K562 (cell line): ENCODE results near the gene KEL. TPM values are rescaled to one million over a fixed set of nuclear protein-coding genes. Genes with fewer than 3 reads are reported as not detected.

Experiments
- ATAC-seq: fragments of 200-7000 bp; cut with Tn5 transposase; 3 replicates; pipeline ENCODE4 v1.9.1; 2020; ENCODE audit warnings: moderate library complexity
- BruUV-seq: library from RNA; stranded (reverse); fragments of 400-500 nt; replicated peaks from 2 replicates; lab custom pipeline; 2021; lab: Mats Ljungman, UMichigan
- CTCF ChIA-PET: fragments of 300-600 bp; formaldehyde crosslinking; extraction: SDS; loops from one replicate; lab custom pipeline; 2021; ENCODE audit warnings: low intra/inter-chr PET ratio; lab: Yijun Ruan, JAX
- POLR2A ChIA-PET: fragments of 300-600, 350-650 bp; sonication (Branson Sonifier 250); formaldehyde crosslinking; extraction: SDS; loops from one replicate; lab custom pipeline; 2021; ENCODE audit warnings: antibody characterized with exemption, inconsistent platforms; lab: Yijun Ruan, JAX
- DNase-seq, 4 experiments: peaks; one replicate each; pipeline versions ENCODE4 v3.0.0 to v3.0.0-alpha.2; 2011 to 2018; ENCODE audit warnings: low spot score in 3 of 4, mixed read lengths in 3 of 4; ENCODE audit errors: extremely low read depth in 1 of 4
- FAIRE-seq: peaks from 2 replicates; lab custom pipeline; 2011; peaks lifted over from hg19 to GRCh38; lab: Jason Lieb, UNC
- H2AFZ ChIP-seq: 2 replicates; pipeline ENCODE4 v1.6.0; 2011; ENCODE audit warnings: low read depth, low read length, control low read depth, inconsistent platforms
- H3K27ac ChIP-seq: fragments of 200-600 bp; 3 replicates; pipeline ENCODE4 v1.8.0; 2011; ENCODE audit warnings: low read depth, mild to moderate bottlenecking, control low read depth, inconsistent platforms, low read length, moderate library complexity, mixed read lengths; ENCODE audit errors: extremely low read depth
- H3K27me3 ChIP-seq, 2 experiments: fragments of 300-600 bp in 1 of 2; 2 replicates in 1 of 2; 3 replicates in 1 of 2; pipeline versions ENCODE4 v1.6.0 to v1.8.0; 2011; ENCODE audit warnings: inconsistent platforms in 2 of 2, low read length in 2 of 2, mild to moderate bottlenecking in 1 of 2, mixed read lengths in 1 of 2, moderate library complexity in 1 of 2; ENCODE audit not compliant: control insufficient read depth in 2 of 2, insufficient read depth in 2 of 2
- H3K36me3 ChIP-seq: fragments of 300-600 bp; 3 replicates; pipeline ENCODE4 v1.8.0; 2011; ENCODE audit warnings: mild to moderate bottlenecking, low read length, inconsistent platforms; ENCODE audit not compliant: control insufficient read depth, insufficient read depth
- H3K4me1 ChIP-seq, 2 experiments: fragments of 200-600 bp in 1 of 2; replicated peaks in 1 of 2; 2 replicates in 1 of 2; 3 replicates in 1 of 2; pipeline versions ENCODE4 v1.5.1 to v1.8.0; 2011; ENCODE audit warnings: inconsistent platforms in 2 of 2, low read length in 2 of 2, mild to moderate bottlenecking in 1 of 2, mixed read lengths in 1 of 2, moderate library complexity in 1 of 2; ENCODE audit not compliant: control insufficient read depth in 2 of 2, insufficient read depth in 2 of 2
- H3K4me2 ChIP-seq: 2 replicates; pipeline ENCODE4 v1.6.1; 2011; ENCODE audit warnings: low read length, control low read depth, inconsistent platforms, mixed read lengths; ENCODE audit not compliant: insufficient read depth
- H3K4me3 ChIP-seq: fragments of 200-600 bp; sonication (generic), shearing (Covaris generic); 2 replicates; pipeline ENCODE4 v1.5.1; 2016; ENCODE audit warnings: control low read depth, inconsistent platforms
- H3K79me2 ChIP-seq: fragments of 200-600 bp; 3 replicates; pipeline ENCODE4 v1.8.0; 2011; ENCODE audit warnings: low read length, inconsistent platforms; ENCODE audit not compliant: control insufficient read depth, insufficient read depth
- H3K9ac ChIP-seq, 2 experiments: 2 replicates each; pipeline versions ENCODE4 v1.6.0 to v1.6.1; 2011; ENCODE audit warnings: low read depth in 2 of 2, low read length in 2 of 2, control low read depth in 1 of 2, inconsistent platforms in 1 of 2, mild to moderate bottlenecking in 1 of 2, mixed read lengths in 1 of 2; ENCODE audit not compliant: insufficient read depth in 1 of 2
- H3K9me1 ChIP-seq: one replicate; pipeline ENCODE4 v1.6.0; 2011; ENCODE audit warnings: inconsistent platforms, mild to moderate bottlenecking, low read length, moderate library complexity; ENCODE audit not compliant: control insufficient read depth, insufficient read depth
- H3K9me3 ChIP-seq: replicated peaks from 2 replicates; pipeline ENCODE4 v1.5.1; 2011; ENCODE audit warnings: low read depth, low read length, inconsistent platforms; ENCODE audit not compliant: control insufficient read depth, insufficient read depth
- H4K20me1 ChIP-seq: replicated peaks from 2 replicates; pipeline ENCODE4 v1.6.1; 2011; ENCODE audit warnings: low read length, inconsistent platforms, mixed read lengths; ENCODE audit not compliant: control insufficient read depth, insufficient read depth
- CREM ChIP-seq: IDR thresholded peaks from 2 replicates; pipeline ENCODE4 v1.6.1; 2014; ENCODE audit warnings: antibody characterized with exemption, low read depth
- E4F1 ChIP-seq: fragments of 250-450 bp; sonication (Bioruptor Pico); IDR thresholded peaks from 2 replicates; pipeline ENCODE4 v1.5.0; 2021; ENCODE audit warnings: mild to moderate bottlenecking, borderline replicate concordance
- FOXJ2 ChIP-seq: fragments of 200-800 bp; sonication (Bioruptor generic); IDR thresholded peaks from 2 replicates; pipeline ENCODE4 v1.6.1; 2016; ENCODE audit warnings: missing genetic modification characterization, missing compliant biosample characterization
- IFI16 ChIP-seq: fragments of 250-450 bp; sonication (Bioruptor Pico); IDR thresholded peaks from 2 replicates; pipeline ENCODE4 v2.1.2; 2022; ENCODE audit warnings: mild to moderate bottlenecking, inconsistent platforms
- NKRF ChIP-seq: fragments of 450-650 bp; IDR thresholded peaks from 2 replicates; pipeline ENCODE4 v1.6.1; 2016; ENCODE audit warnings: borderline replicate concordance
- PATZ1 ChIP-seq: fragments of 250-450 bp; sonication (Bioruptor Pico); IDR thresholded peaks from 2 replicates; pipeline ENCODE4 v1.5.0; 2020; ENCODE audit warnings: mild to moderate bottlenecking, borderline replicate concordance
- RB1 ChIP-seq: fragments of 450-650 bp; IDR thresholded peaks from 2 replicates; pipeline ENCODE4 v1.6.1; 2017; ENCODE audit warnings: low read depth, mild to moderate bottlenecking
- ZNF124 ChIP-seq: sonication (generic); formaldehyde crosslinking; IDR thresholded peaks from 2 replicates; pipeline ENCODE4 v1.8.1; 2022; ENCODE audit warnings: missing genetic modification reagents
- WGBS: fragments of 100-300 bp; shearing (Covaris generic); methylation state at CpG from one replicate; pipeline ENCODE4 v1.1.6; 2016; ENCODE audit warnings: low coverage, mixed read lengths; ENCODE audit not compliant: insufficient coverage; ENCODE audit errors: missing lambda C conversion rate; 5-methylcytosine and 5-hydroxymethylcytosine counted together
- in situ Hi-C: fragments of 300-500 bp; cut with MboI; formaldehyde crosslinking; loops from 4 replicates; pipeline ENCODE4 v1.15.0; 2018; ENCODE audit warnings: inconsistent platforms, mixed read lengths
- intact Hi-C: fragments of 100-400 bp; cut with micrococcal nuclease; formaldehyde crosslinking; loops from 2 replicates; pipeline ENCODE4 v1.14.2; 2022
- polyA plus RNA-seq, 8 experiments: library from polyadenylated mRNA; depleted of rRNA in 4 of 8; stranded (reverse) in 5 of 8; unstranded in 3 of 8; fragments of >200 nt; fragmentation: Nextera tagmentation in 2 of 8; fragmentation: Illumina TruSeq in 1 of 8; extraction: Ambion mirVana in 2 of 8; extraction: Trizol in 1 of 8; gene quantifications; 2 replicates each; pipeline versions ENCODE4 v1.2.1 to v1.2.3, GENCODE V29; 2011 to 2014; ENCODE audit warnings: inconsistent platforms in 1 of 8, missing spikeins in 1 of 8
- total RNA-seq, 7 experiments: library from RNA; depleted of rRNA in 6 of 7; stranded (reverse); fragments of >200 nt in 6 of 7; fragmentation: Illumina TruSeq in 2 of 7; extraction: Trizol in 2 of 7; gene quantifications; 2 replicates each; pipeline versions ENCODE4 v1.2.1 to v1.2.3, GENCODE V29; 2011 to 2021; ENCODE audit warnings: low replicate concordance in 1 of 7

The KEL gene
- total and polyA plus RNA-seq, 9 of the 15 experiments (the other 6 are each of a cell fraction or from before 2014, with no cell fraction given) = 9.0 to 47.4 (median 22.2) TPM

GRCh38 chr7:142961973-142962926 is at the start of gene KEL (continued):
- no peak; the same call in 1 of the 2 replicates for TF ChIP-seq PATZ1 (CRISPR knock-in tag)
- 0 out of 2 replicates have a peak, but pooled peaks have one; percentile 31 for TF ChIP-seq RB1

GRCh38 chr7:143008007-143008901 is 46.1 kb upstream of the KEL start:
- 11% methylated on average over 24 of the region's 24 CpGs for WGBS
- ChIA-PET POLR2A (interaction anchor here (0.6 to 1.7 kb wide), 9 partner anchors 8 to 331 kb away, joined by 3 to 7 read pairs (median 3); no protein-coding TSS in a partner anchor), CTCF (interaction anchor here (0.6 to 11.1 kb wide), 15 partner anchors 51 to 1429 kb away, joined by 3 to 222 read pairs (median 3); no protein-coding TSS in a partner anchor)
- FAIRE-seq = peak; percentile 80
- no peaks in the 10 kb centered on the region for H3K9me1 ChIP-seq
- peak; percentile 83 to 96 (median 92) for DNase-seq
- H3K27me3 ChIP-seq = peaks cover 14 to 26% of the 10 kb centered on the region in 2 experiments
- no peak overlapping the region for H2AFZ ChIP-seq
- in situ Hi-C loops = loop anchor here (25.0 kb wide), 1 partner anchor 371 kb away; no protein-coding TSS in a partner anchor
- H3K27ac ChIP-seq = no peak overlapping the region
- no peak overlapping the region for H3K4me3 ChIP-seq
- no peaks in the 10 kb centered on the region for H3K9me3 ChIP-seq
- H3K4me2 ChIP-seq = no peak overlapping the region
- H4K20me1 ChIP-seq = no peaks in the 10 kb centered on the region
- intact Hi-C loops = loop anchor here (1.0 kb wide), 2 partner anchors 207 to 297 kb away; no protein-coding TSS in a partner anchor
- peak; percentile 97 for ATAC-seq
- H3K36me3 ChIP-seq = no peaks in the 10 kb centered on the region
- BruUV-seq = no TSS peak
- no peaks in the 10 kb centered on the region for H3K4me1 ChIP-seq
- no peaks in the 10 kb centered on the region for H3K79me2 ChIP-seq
- H3K9ac ChIP-seq = no peak overlapping the region
- TF ChIP-seq ZNF124 (CRISPR knock-in tag) (no peak), CREM (peak; percentile 89), IFI16 (CRISPR knock-in tag) (no peak), NKRF (no peak), E4F1 (CRISPR knock-in tag) (no peak), FOXJ2 (no peak)
